ENCODE measurements around the gene NUP153.

GRCh38 chr6:17712576-17712975, 5.9 kb upstream of the NUP153 start:
- TF ChIP-seq, protein P1, sequence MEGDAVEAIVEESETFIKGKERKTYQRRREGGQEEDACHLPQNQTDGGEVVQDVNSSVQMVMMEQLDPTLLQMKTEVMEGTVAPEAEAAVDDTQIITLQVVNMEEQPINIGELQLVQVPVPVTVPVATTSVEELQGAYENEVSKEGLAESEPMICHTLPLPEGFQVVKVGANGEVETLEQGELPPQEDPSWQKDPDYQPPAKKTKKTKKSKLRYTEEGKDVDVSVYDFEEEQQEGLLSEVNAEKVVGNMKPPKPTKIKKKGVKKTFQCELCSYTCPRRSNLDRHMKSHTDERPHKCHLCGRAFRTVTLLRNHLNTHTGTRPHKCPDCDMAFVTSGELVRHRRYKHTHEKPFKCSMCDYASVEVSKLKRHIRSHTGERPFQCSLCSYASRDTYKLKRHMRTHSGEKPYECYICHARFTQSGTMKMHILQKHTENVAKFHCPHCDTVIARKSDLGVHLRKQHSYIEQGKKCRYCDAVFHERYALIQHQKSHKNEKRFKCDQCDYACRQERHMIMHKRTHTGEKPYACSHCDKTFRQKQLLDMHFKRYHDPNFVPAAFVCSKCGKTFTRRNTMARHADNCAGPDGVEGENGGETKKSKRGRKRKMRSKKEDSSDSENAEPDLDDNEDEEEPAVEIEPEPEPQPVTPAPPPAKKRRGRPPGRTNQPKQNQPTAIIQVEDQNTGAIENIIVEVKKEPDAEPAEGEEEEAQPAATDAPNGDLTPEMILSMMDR (IDR thresholded peaks at IDR 0.05; ENCODE audit: insufficient read depth, low read length): no peak
- TF ChIP-seq, protein P2, sequence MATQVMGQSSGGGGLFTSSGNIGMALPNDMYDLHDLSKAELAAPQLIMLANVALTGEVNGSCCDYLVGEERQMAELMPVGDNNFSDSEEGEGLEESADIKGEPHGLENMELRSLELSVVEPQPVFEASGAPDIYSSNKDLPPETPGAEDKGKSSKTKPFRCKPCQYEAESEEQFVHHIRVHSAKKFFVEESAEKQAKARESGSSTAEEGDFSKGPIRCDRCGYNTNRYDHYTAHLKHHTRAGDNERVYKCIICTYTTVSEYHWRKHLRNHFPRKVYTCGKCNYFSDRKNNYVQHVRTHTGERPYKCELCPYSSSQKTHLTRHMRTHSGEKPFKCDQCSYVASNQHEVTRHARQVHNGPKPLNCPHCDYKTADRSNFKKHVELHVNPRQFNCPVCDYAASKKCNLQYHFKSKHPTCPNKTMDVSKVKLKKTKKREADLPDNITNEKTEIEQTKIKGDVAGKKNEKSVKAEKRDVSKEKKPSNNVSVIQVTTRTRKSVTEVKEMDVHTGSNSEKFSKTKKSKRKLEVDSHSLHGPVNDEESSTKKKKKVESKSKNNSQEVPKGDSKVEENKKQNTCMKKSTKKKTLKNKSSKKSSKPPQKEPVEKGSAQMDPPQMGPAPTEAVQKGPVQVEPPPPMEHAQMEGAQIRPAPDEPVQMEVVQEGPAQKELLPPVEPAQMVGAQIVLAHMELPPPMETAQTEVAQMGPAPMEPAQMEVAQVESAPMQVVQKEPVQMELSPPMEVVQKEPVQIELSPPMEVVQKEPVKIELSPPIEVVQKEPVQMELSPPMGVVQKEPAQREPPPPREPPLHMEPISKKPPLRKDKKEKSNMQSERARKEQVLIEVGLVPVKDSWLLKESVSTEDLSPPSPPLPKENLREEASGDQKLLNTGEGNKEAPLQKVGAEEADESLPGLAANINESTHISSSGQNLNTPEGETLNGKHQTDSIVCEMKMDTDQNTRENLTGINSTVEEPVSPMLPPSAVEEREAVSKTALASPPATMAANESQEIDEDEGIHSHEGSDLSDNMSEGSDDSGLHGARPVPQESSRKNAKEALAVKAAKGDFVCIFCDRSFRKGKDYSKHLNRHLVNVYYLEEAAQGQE (IDR thresholded peaks at IDR 0.05; ENCODE audit: insufficient replicate concordance, low read depth): no peak
- TF ChIP-seq POLR2AphosphoS5 (IDR thresholded peaks at IDR 0.05; ENCODE audit: low read depth) (no peak), GABPA (IDR thresholded peaks at IDR 0.05; ENCODE audit: low read depth) (no peak)
